SK-N-SH treated with all-trans-retinoic acid at 6 μM for 48 hours (cell line): ENCODE measurements around the gene CHCT1.

Experiments
- ATAC-seq: fragments of 200-7000 bp; cut with Tn5 transposase; 3 replicates; pipeline ENCODE4 v1.9.1; 2020; ENCODE audit warnings: mild to moderate bottlenecking, moderate library complexity
- ARNTL ChIP-seq: fragments of 450-650 bp; formaldehyde crosslinking; IDR thresholded peaks from 2 replicates; pipeline ENCODE4 v1.5.0; 2020; ENCODE audit warnings: low read depth, mild to moderate bottlenecking, moderate library complexity, borderline replicate concordance
- BACH2 ChIP-seq: fragments of 250-450 bp; sonication (Bioruptor Pico); IDR thresholded peaks from 2 replicates; pipeline ENCODE4 v1.9.0; 2021; ENCODE audit warnings: mild to moderate bottlenecking, borderline replicate concordance
- CSDC2 ChIP-seq: fragments of 250-450 bp; sonication (Bioruptor Pico); IDR thresholded peaks from 2 replicates; pipeline ENCODE4 v1.5.0; 2020; ENCODE audit warnings: mild to moderate bottlenecking, moderate library complexity
- ESRRG ChIP-seq: fragments of 250-450 bp; sonication (Bioruptor Pico); IDR thresholded peaks from 2 replicates; pipeline ENCODE4 v1.6.1; 2021; ENCODE audit warnings: mild to moderate bottlenecking
- GLIS3 ChIP-seq: fragments of 250-450 bp; sonication (Bioruptor Pico); IDR thresholded peaks from 2 replicates; pipeline ENCODE4 v1.5.0; 2020; ENCODE audit warnings: mild to moderate bottlenecking, moderate library complexity
- ISL1 ChIP-seq: fragments of 250-450 bp; sonication (Bioruptor Pico); IDR thresholded peaks from 2 replicates; pipeline ENCODE4 v2.1.2; 2022; ENCODE audit warnings: mild to moderate bottlenecking, moderate library complexity
- OSR1 ChIP-seq: fragments of 250-450 bp; sonication (Bioruptor Pico); IDR thresholded peaks from 2 replicates; pipeline ENCODE4 v1.8.0; 2022; ENCODE audit warnings: moderate library complexity, mild to moderate bottlenecking, inconsistent platforms
- PPARA ChIP-seq: fragments of 250-450 bp; sonication (Bioruptor Pico); IDR thresholded peaks from 2 replicates; pipeline ENCODE4 v1.5.0; 2020; ENCODE audit warnings: mild to moderate bottlenecking, borderline replicate concordance
- SNAI2 ChIP-seq: fragments of 250-450 bp; sonication (Bioruptor Pico); IDR thresholded peaks from 2 replicates; pipeline ENCODE4 v1.5.0; 2020; ENCODE audit warnings: mild to moderate bottlenecking, moderate library complexity
- TCF4 ChIP-seq: fragments of 250-450 bp; sonication (Bioruptor Pico); IDR thresholded peaks from 2 replicates; pipeline ENCODE4 v1.8.0; 2021; ENCODE audit warnings: mild to moderate bottlenecking, moderate library complexity, borderline replicate concordance
- TOX ChIP-seq: fragments of 250-450 bp; sonication (Bioruptor Pico); IDR thresholded peaks from 2 replicates; pipeline ENCODE4 v1.8.0; 2021; ENCODE audit warnings: mild to moderate bottlenecking, moderate library complexity, borderline replicate concordance
- ZC3H10 ChIP-seq: fragments of 250-450 bp; sonication (Bioruptor Pico); IDR thresholded peaks from 2 replicates; pipeline ENCODE4 v1.5.1; 2021; ENCODE audit warnings: mild to moderate bottlenecking, moderate library complexity
- ZFP3 ChIP-seq: fragments of 250-450 bp; sonication (Bioruptor Pico); IDR thresholded peaks from 2 replicates; pipeline ENCODE4 v1.5.0; 2020; ENCODE audit warnings: mild to moderate bottlenecking, moderate library complexity
- ZFP30 ChIP-seq: fragments of 450-650 bp; formaldehyde crosslinking; IDR thresholded peaks from 2 replicates; pipeline ENCODE4 v1.5.0; 2022; ENCODE audit warnings: mild to moderate bottlenecking, moderate library complexity
- ZNF565 ChIP-seq: fragments of 450-650 bp; formaldehyde crosslinking; conservative IDR thresholded peaks from 2 replicates; pipeline ENCODE4 v1.5.0; 2020; ENCODE audit warnings: low read depth, mild to moderate bottlenecking, moderate library complexity
- ZNF8 ChIP-seq: fragments of 450-650 bp; formaldehyde crosslinking; IDR thresholded peaks from 2 replicates; pipeline ENCODE4 v1.5.0; 2020; ENCODE audit warnings: mild to moderate bottlenecking, moderate library complexity
- TF ChIP-seq, protein P1 (sequence below): fragments of 250-450 bp; sonication (Bioruptor Pico); IDR thresholded peaks from 2 replicates; pipeline ENCODE4 v1.5.1; 2020; ENCODE audit warnings: low read depth, mild to moderate bottlenecking, moderate library complexity
- TF ChIP-seq, protein P2 (sequence below): fragments of 250-450 bp; sonication (Bioruptor Pico); IDR thresholded peaks from 2 replicates; pipeline ENCODE4 v1.5.0; 2020; ENCODE audit warnings: mild to moderate bottlenecking, moderate library complexity
- TF ChIP-seq, protein P3 (sequence below): fragments of 250-450 bp; sonication (Bioruptor Pico); IDR thresholded peaks from 2 replicates; pipeline ENCODE4 v1.8.0; 2020; ENCODE audit warnings: mild to moderate bottlenecking, moderate library complexity, borderline replicate concordance
- TF ChIP-seq, protein P4 (sequence below): fragments of 250-450 bp; sonication (Bioruptor Pico); IDR thresholded peaks from 2 replicates; pipeline ENCODE4 v1.5.1; 2021; ENCODE audit warnings: mild to moderate bottlenecking, moderate library complexity

The CHCT1 gene

DNA sequence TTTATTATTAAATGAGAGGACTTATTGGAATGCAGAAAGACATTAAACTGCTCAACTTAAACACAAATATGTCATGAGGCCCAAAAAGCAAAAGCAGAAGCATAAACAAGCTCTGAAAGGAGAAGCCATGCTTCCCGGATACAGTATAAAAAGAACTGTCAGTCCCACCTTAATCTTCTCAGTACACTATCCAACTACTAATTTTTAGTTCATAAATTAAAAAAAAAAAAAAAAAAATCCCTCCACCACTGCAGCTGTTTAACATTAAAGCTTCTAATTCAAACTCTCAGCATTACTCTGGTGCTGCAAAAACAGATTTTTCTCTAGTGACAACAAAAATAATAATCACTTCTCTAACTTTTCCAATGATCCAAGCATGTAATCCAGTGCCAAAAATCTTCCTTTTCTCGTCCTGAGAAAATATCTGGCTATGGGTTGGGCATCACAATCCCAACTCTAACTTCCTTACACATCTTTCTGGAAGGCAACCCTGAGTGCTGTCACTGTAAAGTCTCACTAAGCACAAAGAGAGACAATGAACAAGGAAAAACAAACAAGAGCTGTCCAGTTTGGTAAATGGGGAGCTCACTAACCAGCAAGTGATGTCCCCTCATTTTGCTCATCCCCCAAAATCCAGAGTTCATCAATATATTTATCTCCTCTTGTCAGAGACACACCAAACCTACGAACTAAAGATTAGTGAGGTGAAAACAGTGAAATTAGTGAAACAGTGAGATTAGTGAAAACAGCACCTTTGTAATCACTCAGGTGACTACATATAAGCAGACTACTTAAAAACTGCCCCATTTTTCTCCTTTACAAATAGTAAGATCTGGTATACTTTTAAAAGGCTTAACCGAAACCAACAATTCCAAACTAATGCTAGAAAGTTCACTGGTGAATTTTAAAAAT lies 35.9 kb upstream of the CHCT1 start:
- TF ChIP-seq GLIS3 (no peak), ZFP3 (CRISPR knock-in tag) (no peak), OSR1 (CRISPR knock-in tag) (no peak), SNAI2 (CRISPR knock-in tag) (no peak), ZNF8 (no peak)
- ATAC-seq: no peak; the same call in 2 of the 3 replicates

DNA sequence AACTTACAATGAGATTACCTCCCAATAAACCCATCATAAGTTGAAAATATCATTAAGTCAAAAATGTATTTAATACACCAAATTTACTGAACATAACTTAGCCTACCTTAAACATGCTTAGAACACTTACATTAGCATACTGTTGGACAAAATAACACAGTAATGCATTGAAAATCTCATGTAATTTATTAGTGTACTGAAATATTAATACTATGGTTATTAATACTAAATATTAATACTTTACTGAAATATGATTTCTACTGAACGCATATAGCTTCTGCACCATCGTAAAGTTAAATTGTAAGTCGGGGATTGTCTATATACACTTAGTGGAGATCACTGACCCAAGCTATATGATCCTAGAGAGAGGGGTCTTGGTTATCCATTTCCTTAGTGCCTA lies 34.6 kb upstream of the CHCT1 start:
- no peak for TF ChIP-seq ZC3H10
- no peak for TF ChIP-seq TOX (CRISPR knock-in tag)
- TF ChIP-seq ESRRG (CRISPR knock-in tag): no peak
- no peak for TF ChIP-seq ZFP3 (CRISPR knock-in tag)
- TF ChIP-seq CSDC2 (CRISPR knock-in tag): no peak
- TF ChIP-seq, protein P1, sequence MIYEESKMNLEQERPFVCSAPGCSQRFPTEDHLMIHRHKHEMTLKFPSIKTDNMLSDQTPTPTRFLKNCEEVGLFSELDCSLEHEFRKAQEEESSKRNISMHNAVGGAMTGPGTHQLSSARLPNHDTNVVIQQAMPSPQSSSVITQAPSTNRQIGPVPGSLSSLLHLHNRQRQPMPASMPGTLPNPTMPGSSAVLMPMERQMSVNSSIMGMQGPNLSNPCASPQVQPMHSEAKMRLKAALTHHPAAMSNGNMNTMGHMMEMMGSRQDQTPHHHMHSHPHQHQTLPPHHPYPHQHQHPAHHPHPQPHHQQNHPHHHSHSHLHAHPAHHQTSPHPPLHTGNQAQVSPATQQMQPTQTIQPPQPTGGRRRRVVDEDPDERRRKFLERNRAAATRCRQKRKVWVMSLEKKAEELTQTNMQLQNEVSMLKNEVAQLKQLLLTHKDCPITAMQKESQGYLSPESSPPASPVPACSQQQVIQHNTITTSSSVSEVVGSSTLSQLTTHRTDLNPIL (CRISPR knock-in tag): no peak
- no peak for TF ChIP-seq SNAI2 (CRISPR knock-in tag)
- no peak for TF ChIP-seq ZFP30 (CRISPR knock-in tag)
- TF ChIP-seq ZNF565 (CRISPR knock-in tag): no peak
- no peak for TF ChIP-seq PPARA (CRISPR knock-in tag)
- no peak for TF ChIP-seq OSR1 (CRISPR knock-in tag)
- no peak for TF ChIP-seq ISL1
- TF ChIP-seq GLIS3: no peak
- no peak for ATAC-seq

DNA sequence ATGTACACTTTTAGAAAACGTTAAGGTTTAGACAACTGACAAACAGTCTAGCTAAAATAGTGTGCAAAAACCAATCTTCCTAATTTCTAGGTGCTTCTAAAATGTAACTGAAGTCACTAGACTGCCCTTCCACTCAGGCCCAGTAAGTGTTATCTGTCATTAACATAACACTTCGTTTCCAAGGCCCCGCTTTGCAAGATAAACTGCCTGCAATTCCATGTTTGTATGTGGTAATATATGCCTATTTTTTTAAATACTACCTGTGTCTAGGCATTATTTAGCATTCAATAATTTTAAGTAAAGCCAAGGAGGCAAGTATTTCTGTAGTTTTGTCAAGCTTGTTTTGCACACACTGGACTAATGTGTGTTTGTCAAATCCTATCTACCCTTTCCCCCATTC lies 33.5 kb upstream of the CHCT1 start:
- no peak for ATAC-seq
- TF ChIP-seq TCF4 (CRISPR knock-in tag) (no peak), ZFP30 (CRISPR knock-in tag) (no peak)

DNA sequence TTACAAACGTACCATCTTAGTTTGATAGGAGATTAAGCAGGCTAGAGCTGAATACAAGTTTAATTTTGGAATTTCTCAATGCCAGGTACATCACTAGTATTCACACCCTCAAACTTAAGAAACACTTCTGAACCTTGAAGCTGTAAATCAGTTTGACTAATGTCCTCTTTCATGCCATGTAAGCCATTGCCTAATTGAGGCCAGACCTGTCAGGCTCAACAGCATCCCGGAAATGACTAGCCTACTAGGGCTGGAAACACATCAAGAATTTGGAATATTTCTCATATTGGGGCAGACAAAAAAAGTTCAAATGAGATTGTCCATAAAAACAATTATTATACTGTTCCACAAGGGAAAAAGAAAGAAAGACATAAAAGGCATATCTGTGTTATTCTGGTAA lies 32.1 kb upstream of the CHCT1 start:
- no peak for ATAC-seq
- peak; percentile 64; the same call in 1 of the 2 replicates for TF ChIP-seq ISL1
- TF ChIP-seq, protein P2, sequence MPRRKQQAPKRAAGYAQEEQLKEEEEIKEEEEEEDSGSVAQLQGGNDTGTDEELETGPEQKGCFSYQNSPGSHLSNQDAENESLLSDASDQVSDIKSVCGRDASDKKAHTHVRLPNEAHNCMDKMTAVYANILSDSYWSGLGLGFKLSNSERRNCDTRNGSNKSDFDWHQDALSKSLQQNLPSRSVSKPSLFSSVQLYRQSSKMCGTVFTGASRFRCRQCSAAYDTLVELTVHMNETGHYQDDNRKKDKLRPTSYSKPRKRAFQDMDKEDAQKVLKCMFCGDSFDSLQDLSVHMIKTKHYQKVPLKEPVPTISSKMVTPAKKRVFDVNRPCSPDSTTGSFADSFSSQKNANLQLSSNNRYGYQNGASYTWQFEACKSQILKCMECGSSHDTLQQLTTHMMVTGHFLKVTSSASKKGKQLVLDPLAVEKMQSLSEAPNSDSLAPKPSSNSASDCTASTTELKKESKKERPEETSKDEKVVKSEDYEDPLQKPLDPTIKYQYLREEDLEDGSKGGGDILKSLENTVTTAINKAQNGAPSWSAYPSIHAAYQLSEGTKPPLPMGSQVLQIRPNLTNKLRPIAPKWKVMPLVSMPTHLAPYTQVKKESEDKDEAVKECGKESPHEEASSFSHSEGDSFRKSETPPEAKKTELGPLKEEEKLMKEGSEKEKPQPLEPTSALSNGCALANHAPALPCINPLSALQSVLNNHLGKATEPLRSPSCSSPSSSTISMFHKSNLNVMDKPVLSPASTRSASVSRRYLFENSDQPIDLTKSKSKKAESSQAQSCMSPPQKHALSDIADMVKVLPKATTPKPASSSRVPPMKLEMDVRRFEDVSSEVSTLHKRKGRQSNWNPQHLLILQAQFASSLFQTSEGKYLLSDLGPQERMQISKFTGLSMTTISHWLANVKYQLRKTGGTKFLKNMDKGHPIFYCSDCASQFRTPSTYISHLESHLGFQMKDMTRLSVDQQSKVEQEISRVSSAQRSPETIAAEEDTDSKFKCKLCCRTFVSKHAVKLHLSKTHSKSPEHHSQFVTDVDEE (CRISPR knock-in tag): no peak

DNA sequence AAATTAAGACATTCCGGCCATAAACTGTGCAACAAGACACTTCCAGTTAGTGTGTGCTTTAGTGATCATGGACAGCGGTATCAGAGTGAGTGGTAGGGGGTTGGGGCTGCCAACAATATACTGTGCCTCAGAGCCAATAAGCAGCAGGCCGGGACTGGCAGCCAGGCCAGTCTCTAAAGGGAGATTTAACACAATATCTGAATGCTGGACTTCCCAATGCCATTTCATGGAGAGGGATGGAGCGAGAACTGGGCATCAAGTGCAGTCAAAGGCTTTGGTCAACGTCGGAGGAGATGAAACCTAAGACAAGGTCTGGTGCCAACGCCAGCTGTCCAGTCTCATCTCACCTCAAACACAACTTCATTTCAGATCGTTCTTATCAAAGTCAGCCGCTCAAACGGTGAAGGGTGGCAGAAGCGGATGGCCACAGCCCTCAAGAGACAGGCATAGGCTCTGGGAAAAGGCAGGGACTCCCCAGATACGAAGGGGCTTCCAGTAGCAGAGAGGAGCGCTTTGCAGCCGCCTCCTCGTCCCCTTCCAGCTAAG lies 31.3 kb upstream of the CHCT1 start:
- peak; percentile 44 for ATAC-seq
- no peak for TF ChIP-seq BACH2 (CRISPR knock-in tag)
- no peak for TF ChIP-seq TOX (CRISPR knock-in tag)
- TF ChIP-seq PPARA (CRISPR knock-in tag): no peak
- TF ChIP-seq, protein P3, sequence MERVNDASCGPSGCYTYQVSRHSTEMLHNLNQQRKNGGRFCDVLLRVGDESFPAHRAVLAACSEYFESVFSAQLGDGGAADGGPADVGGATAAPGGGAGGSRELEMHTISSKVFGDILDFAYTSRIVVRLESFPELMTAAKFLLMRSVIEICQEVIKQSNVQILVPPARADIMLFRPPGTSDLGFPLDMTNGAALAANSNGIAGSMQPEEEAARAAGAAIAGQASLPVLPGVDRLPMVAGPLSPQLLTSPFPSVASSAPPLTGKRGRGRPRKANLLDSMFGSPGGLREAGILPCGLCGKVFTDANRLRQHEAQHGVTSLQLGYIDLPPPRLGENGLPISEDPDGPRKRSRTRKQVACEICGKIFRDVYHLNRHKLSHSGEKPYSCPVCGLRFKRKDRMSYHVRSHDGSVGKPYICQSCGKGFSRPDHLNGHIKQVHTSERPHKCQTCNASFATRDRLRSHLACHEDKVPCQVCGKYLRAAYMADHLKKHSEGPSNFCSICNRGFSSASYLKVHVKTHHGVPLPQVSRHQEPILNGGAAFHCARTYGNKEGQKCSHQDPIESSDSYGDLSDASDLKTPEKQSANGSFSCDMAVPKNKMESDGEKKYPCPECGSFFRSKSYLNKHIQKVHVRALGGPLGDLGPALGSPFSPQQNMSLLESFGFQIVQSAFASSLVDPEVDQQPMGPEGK (CRISPR knock-in tag): no peak
- TF ChIP-seq ZC3H10: no peak
- TF ChIP-seq GLIS3: no peak
- TF ChIP-seq, protein P4, sequence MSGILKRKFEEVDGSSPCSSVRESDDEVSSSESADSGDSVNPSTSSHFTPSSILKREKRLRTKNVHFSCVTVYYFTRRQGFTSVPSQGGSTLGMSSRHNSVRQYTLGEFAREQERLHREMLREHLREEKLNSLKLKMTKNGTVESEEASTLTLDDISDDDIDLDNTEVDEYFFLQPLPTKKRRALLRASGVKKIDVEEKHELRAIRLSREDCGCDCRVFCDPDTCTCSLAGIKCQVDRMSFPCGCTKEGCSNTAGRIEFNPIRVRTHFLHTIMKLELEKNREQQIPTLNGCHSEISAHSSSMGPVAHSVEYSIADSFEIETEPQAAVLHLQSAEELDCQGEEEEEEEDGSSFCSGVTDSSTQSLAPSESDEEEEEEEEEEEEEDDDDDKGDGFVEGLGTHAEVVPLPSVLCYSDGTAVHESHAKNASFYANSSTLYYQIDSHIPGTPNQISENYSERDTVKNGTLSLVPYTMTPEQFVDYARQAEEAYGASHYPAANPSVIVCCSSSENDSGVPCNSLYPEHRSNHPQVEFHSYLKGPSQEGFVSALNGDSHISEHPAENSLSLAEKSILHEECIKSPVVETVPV: no peak
- no peak for TF ChIP-seq ZNF8
- TF ChIP-seq ARNTL (CRISPR knock-in tag): no peak
- TF ChIP-seq ESRRG (CRISPR knock-in tag): no peak
- no peak for TF ChIP-seq ZFP3 (CRISPR knock-in tag)
- no peak for TF ChIP-seq CSDC2 (CRISPR knock-in tag)
- TF ChIP-seq, protein P1 (CRISPR knock-in tag): no peak
- no peak for TF ChIP-seq ZNF565 (CRISPR knock-in tag)
- no peak for TF ChIP-seq OSR1 (CRISPR knock-in tag)
- TF ChIP-seq ZFP30 (CRISPR knock-in tag): no peak
